GM12872 (cell line): ENCODE data around the gene SPRED2.

Experiments
- CTCF ChIP-seq: IDR thresholded peaks from 3 replicates; pipeline ENCODE4 v1.5.1; 2011; ENCODE audit warnings: low read depth, mild to moderate bottlenecking, low read length, moderate library complexity; ENCODE audit not compliant: insufficient read depth

The SPRED2 gene

GRCh38 chr2:65420712-65421431 lies 11.5 kb downstream of the SPRED2 start:
- no peak for TF ChIP-seq CTCF

- TF ChIP-seq CTCF, result no peak
These were observed 14.8 kb downstream of the SPRED2 start for GRCh38 chr2:65417509-65418085.

- TF ChIP-seq CTCF, result no peak
These were observed 15.5 kb downstream of the SPRED2 start for GRCh38 chr2:65416945-65417344.

- no peak for TF ChIP-seq CTCF
These were observed 16.1 kb downstream of the SPRED2 start for GRCh38 chr2:65416321-65416720.

GRCh38 chr2:65415091-65415490 lies 17.3 kb downstream of the SPRED2 start:
- no peak for TF ChIP-seq CTCF

GRCh38 chr2:65413610-65414009 lies 18.8 kb downstream of the SPRED2 start:
- TF ChIP-seq CTCF, result no peak

GRCh38 chr2:65413106-65413505 lies 19.3 kb downstream of the SPRED2 start:
- TF ChIP-seq CTCF, result no peak
